ENCODE data around the gene IL11. TPM values are rescaled to one million over a fixed set of nuclear protein-coding genes. Genes with fewer than 3 reads are reported as not detected.
"Not testable (repeated sequence)": the region's sequence is repeated elsewhere in the genome, so short reads cannot be mapped to it uniquely, and the experiment has no call there.

The IL11 gene
- total and polyA plus RNA-seq, 2 donors = 0.42 to 0.53 TPM

GRCh38 chr19:55329791-55330190, 40.5 kb downstream of the IL11 start:
- not testable (repeated sequence) for H3K27ac ChIP-seq (ENCODE audit: low read depth); H3K36me3 ChIP-seq (ENCODE audit: insufficient read depth); DNase-seq (ENCODE audit: extremely low spot score); H3K4me3 ChIP-seq (ENCODE audit: low read depth, low read length); H3K4me1 ChIP-seq (ENCODE audit: insufficient read depth)
- 85% methylated on average over 6 of the region's 6 CpGs for WGBS

- not testable (repeated sequence) for H3K36me3 ChIP-seq (ENCODE audit: insufficient read depth); H3K27ac ChIP-seq (ENCODE audit: low read depth); H3K4me3 ChIP-seq (ENCODE audit: low read depth, low read length); H3K4me1 ChIP-seq (ENCODE audit: insufficient read depth); DNase-seq (ENCODE audit: extremely low spot score)
- WGBS = 82% methylated on average over 4 of the region's 4 CpGs
These were observed 41.4 kb downstream of the IL11 start for GRCh38 chr19:55328774-55329318.

GRCh38 chr19:55325172-55325571, 45.1 kb downstream of the IL11 start, which contains the start of gene TMEM150B:
TSS of gene TMEM150B (minus strand) at chr19:55325341. CDS start at chr19:55321036, 4,305 bp downstream.
- Histone ChIP-seq H3K27ac (ENCODE audit: low read depth) (no peak within 1 kb of the TSS), H3K4me3 (ENCODE audit: low read depth, low read length) (no peak within 1 kb of the TSS)
- DNase-seq (ENCODE audit: extremely low spot score) = no peak

GRCh38 chr19:55324662-55325061, 45.6 kb downstream of the IL11 start:
- Histone ChIP-seq H3K4me3 (ENCODE audit: low read depth, low read length) (no peak overlapping the region), H3K36me3 (ENCODE audit: insufficient read depth) (no peaks in the 10 kb centered on the region), H3K4me1 (ENCODE audit: insufficient read depth) (no peaks in the 10 kb centered on the region), H3K27ac (ENCODE audit: low read depth) (no peak overlapping the region)
- DNase-seq (ENCODE audit: extremely low spot score) = no peak
- WGBS = 77% methylated on average over 6 of the region's 6 CpGs

More at GRCh38 chr19:55325172-55325571, 45.1 kb downstream of the IL11 start, which contains the start of gene TMEM150B:
- H3K36me3 ChIP-seq (ENCODE audit: insufficient read depth) = no peaks in the 10 kb centered on the region
- H3K4me1 ChIP-seq (ENCODE audit: insufficient read depth) = no peaks in the 10 kb centered on the region
- WGBS = 77% methylated on average over 14 of the region's 14 CpGs

- Histone ChIP-seq H3K27ac (ENCODE audit: low read depth) (no peak overlapping the region), H3K36me3 (ENCODE audit: insufficient read depth) (no peaks in the 10 kb centered on the region), H3K4me3 (ENCODE audit: low read depth, low read length) (no peak overlapping the region), H3K4me1 (ENCODE audit: insufficient read depth) (no peaks in the 10 kb centered on the region)
- 56% methylated on average over 12 of the region's 12 CpGs for WGBS
- DNase-seq (ENCODE audit: extremely low spot score) = no peak
These were observed 47.9 kb downstream of the IL11 start for GRCh38 chr19:55322204-55322885.

- WGBS = 79% methylated on average over 9 of the region's 9 CpGs
- Histone ChIP-seq H3K4me1 (ENCODE audit: insufficient read depth) (no peaks in the 10 kb centered on the region), H3K4me3 (ENCODE audit: low read depth, low read length) (no peak overlapping the region), H3K27ac (ENCODE audit: low read depth) (no peak overlapping the region), H3K36me3 (ENCODE audit: insufficient read depth) (no peaks in the 10 kb centered on the region)
- DNase-seq (ENCODE audit: extremely low spot score) = no peak
These were observed 48.7 kb downstream of the IL11 start for GRCh38 chr19:55321466-55322137.

- H3K36me3 ChIP-seq (ENCODE audit: insufficient read depth) = no peaks in the 10 kb centered on the region
- H3K4me1 ChIP-seq (ENCODE audit: insufficient read depth) = no peaks in the 10 kb centered on the region
- DNase-seq (ENCODE audit: extremely low spot score) = no peak
- 82% methylated on average over 8 of the region's 8 CpGs for WGBS
- no peak overlapping the region for H3K27ac ChIP-seq (ENCODE audit: low read depth)
- H3K4me3 ChIP-seq (ENCODE audit: low read depth, low read length) = no peak overlapping the region
These were observed 49.3 kb downstream of the IL11 start for GRCh38 chr19:55320844-55321419.

- DNase-seq (ENCODE audit: extremely low spot score) = no peak
- no peak overlapping the region for H3K27ac ChIP-seq (ENCODE audit: low read depth)
- no peaks in the 10 kb centered on the region for H3K36me3 ChIP-seq (ENCODE audit: insufficient read depth)
- no peak overlapping the region for H3K4me3 ChIP-seq (ENCODE audit: low read depth, low read length)
- 15% methylated on average over 21 of the region's 21 CpGs for WGBS
- H3K4me1 ChIP-seq (ENCODE audit: insufficient read depth) = no peaks in the 10 kb centered on the region
These were observed 50.5 kb downstream of the IL11 start for GRCh38 chr19:55319785-55320184.

- 82% methylated on average over 8 of the region's 8 CpGs for WGBS
- Histone ChIP-seq H3K27ac (ENCODE audit: low read depth) (no peak overlapping the region), H3K4me1 (ENCODE audit: insufficient read depth) (no peaks in the 10 kb centered on the region)
These were observed 53.6 kb downstream of the IL11 start for GRCh38 chr19:55316646-55317045.

GRCh38 chr19:55315956-55316525, 54.2 kb downstream of the IL11 start:
- no peak overlapping the region for H3K27ac ChIP-seq (ENCODE audit: low read depth)
- no peak for DNase-seq (ENCODE audit: extremely low spot score)
- WGBS = 84% methylated on average over 13 of the region's 13 CpGs

More at GRCh38 chr19:55316646-55317045, 53.6 kb downstream of the IL11 start:
- DNase-seq (ENCODE audit: extremely low spot score) = no peak
- Histone ChIP-seq H3K36me3 (ENCODE audit: insufficient read depth) (no peaks in the 10 kb centered on the region), H3K4me3 (ENCODE audit: low read depth, low read length) (no peak overlapping the region)

GRCh38 chr19:55314396-55314795, 55.9 kb downstream of the IL11 start:
- Histone ChIP-seq H3K27ac (ENCODE audit: low read depth) (no peak overlapping the region), H3K4me1 (ENCODE audit: insufficient read depth) (no peaks in the 10 kb centered on the region), H3K4me3 (ENCODE audit: low read depth, low read length) (no peak overlapping the region), H3K36me3 (ENCODE audit: insufficient read depth) (no peaks in the 10 kb centered on the region)
- 80% methylated on average over 8 of the region's 8 CpGs for WGBS
- no peak for DNase-seq (ENCODE audit: extremely low spot score)

More at GRCh38 chr19:55315956-55316525, 54.2 kb downstream of the IL11 start:
- Histone ChIP-seq H3K4me3 (ENCODE audit: low read depth, low read length) (no peak overlapping the region), H3K4me1 (ENCODE audit: insufficient read depth) (no peaks in the 10 kb centered on the region), H3K36me3 (ENCODE audit: insufficient read depth) (no peaks in the 10 kb centered on the region)

Measured in urinary bladder (tissue), 4 donors.